Measurements from ENCODE around the gene TMEM212. TPM values are rescaled to one million over a fixed set of nuclear protein-coding genes. Genes with fewer than 3 reads are reported as not detected.
"Not testable (repeated sequence)": the region's sequence is repeated elsewhere in the genome, so short reads cannot be mapped to it uniquely, and the experiment has no call there.

The TMEM212 gene
- polyA plus RNA-seq, 4 donors, result 0.09 to 0.19 TPM; not detected in 2

- DNase-seq (ENCODE audit: low read depth in 4 of 4, low spot score in 3 of 4), result no peak
Observed at GRCh38 chr3:171851660-171852058, 8.5 kb downstream of the TMEM212 start.

DNA sequence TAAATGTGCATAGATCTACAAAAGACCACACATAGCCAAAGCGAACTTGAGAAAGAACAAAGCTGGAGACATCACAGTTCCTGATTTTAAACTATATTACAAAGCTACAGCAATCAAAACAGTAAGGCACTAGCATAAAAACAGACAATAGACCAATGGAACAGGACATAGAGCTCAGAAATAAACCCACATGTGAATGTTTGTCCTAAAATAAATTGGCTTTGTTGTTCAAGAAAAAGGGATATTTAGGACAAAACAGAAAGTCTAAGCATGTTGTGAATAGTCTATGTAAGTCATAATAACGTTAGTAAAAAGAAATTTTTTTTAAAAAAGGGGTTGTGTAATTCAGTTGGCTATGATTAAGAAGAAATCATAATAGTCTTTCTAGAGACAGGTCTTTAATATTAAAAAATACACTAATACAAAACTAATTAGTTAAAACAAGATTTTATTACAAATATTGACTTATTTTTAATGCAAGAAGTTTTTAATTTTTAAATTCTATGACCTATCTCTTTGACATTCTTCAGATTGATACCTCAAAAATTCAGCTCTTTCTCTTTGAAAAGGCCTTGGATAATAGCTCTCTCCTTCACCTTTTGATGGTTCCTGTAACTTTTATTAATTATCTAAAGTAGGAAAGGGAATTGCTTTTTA, 11.6 kb downstream of the TMEM212 start:
- DNase-seq (ENCODE audit: low read depth in 4 of 4, low spot score in 3 of 4), result no peak

- DNase-seq (ENCODE audit: low read depth in 4 of 4, low spot score in 3 of 4), result not testable (repeated sequence)
Observed at GRCh38 chr3:171858770-171859169, 15.6 kb downstream of the TMEM212 start.

DNA sequence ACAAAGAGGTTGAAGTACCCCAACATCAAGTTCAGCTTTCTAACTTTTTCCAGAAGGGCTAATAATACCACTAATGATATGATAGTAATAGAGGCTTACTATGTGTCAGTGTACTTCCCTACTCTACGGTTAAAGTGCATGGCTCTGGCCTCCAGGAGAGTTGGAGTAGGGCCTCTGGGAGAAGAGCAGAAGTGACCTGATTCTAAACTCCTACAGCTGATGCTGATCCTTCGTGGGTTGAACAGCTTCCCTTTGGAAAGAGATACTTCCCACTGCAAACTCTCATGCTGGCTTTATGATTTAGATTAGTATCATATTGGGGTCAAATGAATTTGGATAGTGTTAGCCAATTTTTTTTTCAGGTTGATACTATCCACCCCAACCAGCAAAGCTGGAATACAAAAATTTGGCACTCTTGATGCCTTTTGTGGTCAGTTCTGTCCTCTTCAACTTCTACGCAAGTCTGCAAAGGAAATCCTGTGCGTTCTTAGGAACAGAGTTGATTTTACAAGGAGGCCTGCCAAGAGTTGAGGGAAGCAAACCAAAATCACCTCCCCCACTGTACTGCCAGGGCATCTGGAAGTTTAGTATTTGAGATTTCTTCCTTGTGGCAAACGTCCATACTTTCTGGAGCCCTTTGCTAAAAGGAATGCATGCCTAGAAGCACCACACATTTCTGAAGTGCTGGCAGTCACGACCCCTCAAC, 17.8 kb downstream of the TMEM212 start:
- DNase-seq (ENCODE audit: low read depth in 4 of 4, low spot score in 3 of 4), result no peak

- no peak for DNase-seq (ENCODE audit: low read depth in 4 of 4, low spot score in 3 of 4)
Observed at GRCh38 chr3:171862392-171862791, 19.2 kb downstream of the TMEM212 start.

DNA sequence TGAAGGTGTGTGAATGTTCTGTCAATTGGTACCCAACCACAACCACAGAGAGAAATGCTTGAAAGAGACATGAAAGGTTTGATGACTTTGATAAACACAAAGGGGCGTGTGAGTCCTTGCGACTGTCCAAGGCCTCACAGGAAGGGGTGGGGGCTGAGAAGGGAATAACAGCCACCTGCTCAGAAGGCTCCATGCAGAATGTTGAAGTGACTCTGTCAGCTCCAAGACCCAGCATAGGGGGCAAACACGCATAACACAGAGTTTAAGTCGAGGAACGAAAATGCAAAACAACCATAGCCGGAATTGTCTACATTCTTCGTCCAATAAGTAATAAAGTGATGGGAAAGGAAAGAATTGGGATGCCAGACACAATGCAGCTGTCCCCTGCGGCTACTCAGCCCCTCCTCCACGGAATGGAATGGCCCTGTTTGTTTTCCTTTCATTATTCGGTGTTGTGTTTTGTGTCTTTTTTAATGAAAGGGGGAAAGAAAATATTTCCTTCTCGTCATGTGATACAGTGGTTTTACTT, 19.9 kb downstream of the TMEM212 start:
- peak in 2 of 4 donors; percentile 72 to 75 for DNase-seq (ENCODE audit: low read depth in 4 of 4, low spot score in 3 of 4)

- DNase-seq (ENCODE audit: low read depth in 4 of 4, low spot score in 3 of 4), result no peak
Observed at GRCh38 chr3:171863920-171864319, 20.8 kb downstream of the TMEM212 start.

DNA sequence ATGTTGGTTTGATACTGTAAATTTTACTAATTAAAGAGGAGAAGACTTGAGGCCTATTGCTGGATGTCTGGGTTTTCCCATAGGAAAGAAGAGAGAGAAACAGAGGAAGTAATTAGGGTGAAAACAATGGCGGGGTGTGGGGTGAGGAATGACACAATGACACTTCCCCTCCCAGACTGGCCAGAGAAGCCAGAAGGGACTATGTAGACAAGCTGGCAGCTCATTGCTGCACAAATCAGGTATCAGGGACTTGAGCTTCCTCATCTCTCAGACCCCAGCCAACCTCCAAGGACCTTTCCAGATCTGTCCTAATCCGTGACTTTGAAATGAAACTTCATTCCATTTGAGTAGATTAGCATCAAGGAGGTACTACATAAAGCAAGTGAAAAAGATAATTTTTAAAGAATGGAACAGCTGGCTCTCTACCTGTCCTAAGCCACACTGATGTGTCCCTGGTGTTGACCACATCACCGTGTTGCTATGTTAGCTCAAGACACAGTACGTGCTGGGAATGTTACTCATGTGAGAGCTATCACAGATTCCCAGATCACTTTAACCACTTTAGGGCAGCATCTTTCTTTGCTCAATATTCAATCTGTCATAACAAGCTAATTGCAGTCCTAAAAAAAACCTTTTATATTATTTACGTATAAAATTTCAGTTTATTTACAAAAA, 22.2 kb downstream of the TMEM212 start:
- no peak for DNase-seq (ENCODE audit: low read depth in 4 of 4, low spot score in 3 of 4)

DNA sequence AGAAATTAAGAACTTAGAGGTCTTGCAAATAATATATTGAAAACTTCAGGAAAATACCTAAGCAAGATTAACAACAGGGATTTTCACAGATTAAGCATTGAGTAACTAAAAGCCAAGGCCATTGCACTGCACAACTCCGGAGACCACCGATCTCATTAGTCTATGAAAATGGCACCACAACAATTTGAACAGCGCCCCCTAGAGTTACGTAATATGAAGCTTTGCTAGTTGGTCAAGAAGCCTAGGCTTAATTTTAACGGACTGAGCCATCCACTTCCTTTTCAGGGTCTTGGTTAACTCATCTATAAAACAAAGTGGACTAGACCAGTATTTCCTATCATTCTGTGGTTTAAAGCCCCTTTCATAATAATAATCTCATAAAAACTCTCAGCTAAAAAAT, 24.8 kb downstream of the TMEM212 start:
- no peak for DNase-seq (ENCODE audit: low read depth in 4 of 4, low spot score in 3 of 4)

DNA sequence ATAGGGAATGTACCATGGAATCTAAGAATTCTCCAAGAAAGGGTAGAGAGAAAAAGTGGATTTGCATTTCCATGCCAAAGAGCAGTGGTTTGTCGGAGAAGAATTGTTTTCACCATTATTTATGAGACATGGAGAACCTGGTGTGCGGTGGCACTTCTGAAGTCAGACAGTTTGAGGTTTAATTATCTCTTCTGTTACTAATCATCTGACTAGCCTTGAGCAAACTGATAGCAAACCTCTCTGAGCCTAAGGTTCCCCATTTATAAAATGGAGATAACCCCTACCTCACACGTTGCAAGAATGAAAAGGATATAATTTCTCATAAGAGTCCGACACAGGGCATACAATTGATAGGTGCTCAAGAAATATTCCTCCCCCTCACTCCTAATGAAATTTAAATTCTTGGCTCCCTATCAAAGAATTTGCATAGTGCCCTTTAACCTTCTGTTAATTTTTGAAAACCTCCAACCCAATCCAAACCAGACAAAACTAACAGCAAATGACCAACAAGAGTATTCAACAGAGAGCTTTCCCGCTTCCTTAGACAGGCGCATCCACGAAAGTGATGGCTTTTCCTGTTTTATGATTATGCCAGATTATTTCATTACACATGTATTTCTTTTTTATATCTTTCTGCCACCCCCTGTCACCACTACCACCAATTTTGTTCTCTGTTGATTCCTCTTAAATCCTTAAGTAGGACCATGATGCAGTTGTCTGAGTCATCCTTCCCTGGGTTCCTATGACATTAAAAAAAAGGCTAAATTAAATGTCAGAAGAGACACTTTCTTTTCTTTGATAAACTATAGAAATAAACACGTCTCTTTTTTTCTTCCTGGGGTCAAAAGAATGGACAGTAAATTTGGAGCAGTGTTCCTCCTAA, 28.5 kb downstream of the TMEM212 start:
- no peak for DNase-seq (ENCODE audit: low read depth in 4 of 4, low spot score in 3 of 4)

DNA sequence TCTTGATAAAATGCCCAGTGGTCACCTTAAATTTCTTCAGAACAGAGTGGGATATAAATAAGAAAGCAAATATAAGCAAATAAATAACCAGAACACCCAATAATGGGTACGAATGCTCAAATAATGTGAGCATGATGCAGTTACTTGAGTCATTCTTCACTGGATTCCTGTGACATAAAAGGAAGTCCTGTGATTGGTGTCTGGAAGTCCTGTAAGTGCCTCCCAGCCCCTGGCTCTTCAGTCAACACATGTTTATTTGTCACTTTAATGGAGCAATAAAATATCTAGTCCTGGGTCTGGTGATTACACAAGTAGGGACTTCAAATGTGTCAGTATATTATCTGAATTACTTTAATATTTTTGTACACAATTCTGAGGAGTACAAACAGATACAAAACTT, 30.4 kb downstream of the TMEM212 start:
- no peak for DNase-seq (ENCODE audit: low read depth in 4 of 4, low spot score in 3 of 4)

GRCh38 chr3:171874251-171874681, 31.1 kb downstream of the TMEM212 start:
- DNase-seq (ENCODE audit: low read depth in 4 of 4, low spot score in 3 of 4), result peak in 2 of 4 donors; percentile 38 to 49

- no peak for DNase-seq (ENCODE audit: low read depth in 4 of 4, low spot score in 3 of 4)
Observed at GRCh38 chr3:171874879-171875278, 31.7 kb downstream of the TMEM212 start.

- no peak for DNase-seq (ENCODE audit: low read depth in 4 of 4, low spot score in 3 of 4)
Observed at GRCh38 chr3:171875923-171876412, 32.8 kb downstream of the TMEM212 start.

DNA sequence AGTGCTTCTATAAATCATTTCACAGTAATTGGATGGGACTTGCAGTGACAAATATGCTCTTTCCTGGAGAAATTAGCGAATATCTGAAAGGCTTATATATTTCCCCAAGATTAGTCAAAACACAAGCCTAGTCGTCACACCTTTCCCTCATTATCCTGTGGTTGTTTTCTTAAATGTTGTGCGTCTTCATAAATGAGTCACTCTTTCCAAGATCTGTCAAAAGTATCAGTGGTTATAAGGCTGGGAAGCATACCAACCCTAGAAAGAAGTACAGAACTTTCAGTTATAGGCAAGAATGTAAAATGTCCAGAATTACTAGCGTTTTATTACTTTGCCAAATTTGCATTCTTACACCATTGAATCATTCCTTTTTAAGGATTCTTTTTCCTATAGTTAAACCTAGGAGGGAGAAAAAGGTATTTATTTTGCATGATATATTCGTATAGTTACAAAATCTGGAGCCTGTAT, 33.6 kb downstream of the TMEM212 start:
- DNase-seq (ENCODE audit: low read depth in 4 of 4, low spot score in 3 of 4), result no peak

- DNase-seq (ENCODE audit: low read depth in 4 of 4, low spot score in 3 of 4), result no peak
Observed at GRCh38 chr3:171878461-171879225, 35.5 kb downstream of the TMEM212 start.

GRCh38 chr3:171879472-171879871, 36.3 kb downstream of the TMEM212 start:
- DNase-seq (ENCODE audit: low read depth in 4 of 4, low spot score in 3 of 4), result no peak

DNA sequence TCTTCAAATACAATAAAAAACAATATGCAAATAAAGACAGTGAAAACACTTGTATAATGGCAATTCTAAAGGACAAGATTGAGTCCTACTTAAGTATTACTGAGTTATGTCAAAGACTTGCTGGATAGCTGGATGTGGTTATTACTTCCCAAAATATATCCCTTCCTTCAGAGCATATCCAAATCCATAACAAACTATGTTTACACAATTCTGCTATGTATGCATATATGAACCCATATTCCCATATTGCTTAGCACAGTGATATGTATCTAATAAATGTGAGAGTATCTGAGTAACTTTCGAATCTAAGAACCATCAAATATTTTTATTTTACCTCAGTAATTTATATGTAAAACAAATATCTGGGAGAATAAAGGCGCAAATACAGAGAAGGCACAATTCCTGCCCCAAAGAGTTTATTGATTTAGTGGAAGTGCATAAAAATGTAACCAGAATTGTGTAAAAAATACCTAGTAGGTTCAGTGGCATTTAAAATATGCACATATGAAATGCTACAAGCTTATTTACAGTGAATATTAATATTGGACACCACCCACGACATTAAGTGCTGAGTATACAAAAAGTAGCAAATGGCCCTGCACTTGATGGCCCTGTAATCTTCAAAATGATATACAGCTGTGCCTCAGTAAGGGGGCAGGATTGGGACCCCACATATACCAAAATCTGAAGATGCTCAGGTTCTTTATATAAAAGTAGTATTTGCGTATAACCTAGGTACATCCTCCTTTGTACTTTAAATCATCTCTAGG, 37.1 kb downstream of the TMEM212 start:
- DNase-seq (ENCODE audit: low read depth in 4 of 4, low spot score in 3 of 4), result no peak

- DNase-seq (ENCODE audit: low read depth in 4 of 4, low spot score in 3 of 4), result no peak
Observed at GRCh38 chr3:171881251-171881650, 38.1 kb downstream of the TMEM212 start.

Data from right renal pelvis (tissue), 4 donors.